GM12892 (cell line): ENCODE data around the gene KIAA1217.

Experiments
- POLR2A ChIP-seq: IDR thresholded peaks from 2 replicates; pipeline ENCODE4 v1.6.1; 2011; ENCODE audit warnings: low read depth, low read length, control low read depth
- POLR2AphosphoS5 ChIP-seq: IDR thresholded peaks from 2 replicates; pipeline ENCODE4 v1.6.1; 2011; ENCODE audit warnings: low read depth, low read length, control low read depth

GRCh38 chr10:24257588-24257987 lies 48.6 kb downstream of the KIAA1217 start:
- TF ChIP-seq POLR2AphosphoS5 (no peak), POLR2A (no peak)
